BJ (cell line): Measurements from ENCODE around the gene USP3. TPM values are rescaled to one million over a fixed set of nuclear protein-coding genes. Genes with fewer than 3 reads are reported as not detected.

Experiments used
- CTCF ChIA-PET: fragments of 350-600 bp; formaldehyde crosslinking; extraction: SDS; loops from one replicate; lab custom pipeline; 2021; ENCODE audit warnings: antibody characterized with exemption, inconsistent platforms; lab: Yijun Ruan, JAX
- POLR2A ChIA-PET: fragments of 300-600 bp; sonication (Branson Sonifier 250); formaldehyde crosslinking; extraction: SDS; loops from one replicate; lab custom pipeline; 2021; ENCODE audit warnings: antibody characterized with exemption; lab: Charles Lee
- DNase-seq: peaks from one replicate; pipeline ENCODE4 v3.0.0-alpha.2; 2011; ENCODE audit warnings: low read depth
- H3K27me3 ChIP-seq: 2 replicates; pipeline ENCODE4 v1.6.0; 2011; ENCODE audit warnings: low read length; ENCODE audit not compliant: control insufficient read depth, insufficient read depth
- H3K36me3 ChIP-seq: 2 replicates; pipeline ENCODE4 v1.5.1; 2011; ENCODE audit warnings: low read length; ENCODE audit not compliant: control insufficient read depth, insufficient read depth
- H3K4me3 ChIP-seq: 2 replicates; pipeline ENCODE4 v1.5.1; 2011; ENCODE audit warnings: low read depth, mild to moderate bottlenecking, control low read depth, low read length
- polyA plus RNA-seq: library from polyadenylated mRNA; depleted of rRNA; stranded (reverse); fragments of >200 nt; gene quantifications from 2 replicates; pipeline ENCODE4 v1.2.3, GENCODE V29; 2011
- TF ChIP-seq, protein P1 (sequence below): IDR thresholded peaks from 2 replicates; pipeline ENCODE4 v1.5.1; 2011; ENCODE audit warnings: low read depth, mild to moderate bottlenecking, control low read depth, inconsistent platforms, low read length, moderate library complexity; ENCODE audit not compliant: insufficient read depth

Gene USP3
- polyA plus RNA-seq, 1 experiment: 13.3 TPM

DNA sequence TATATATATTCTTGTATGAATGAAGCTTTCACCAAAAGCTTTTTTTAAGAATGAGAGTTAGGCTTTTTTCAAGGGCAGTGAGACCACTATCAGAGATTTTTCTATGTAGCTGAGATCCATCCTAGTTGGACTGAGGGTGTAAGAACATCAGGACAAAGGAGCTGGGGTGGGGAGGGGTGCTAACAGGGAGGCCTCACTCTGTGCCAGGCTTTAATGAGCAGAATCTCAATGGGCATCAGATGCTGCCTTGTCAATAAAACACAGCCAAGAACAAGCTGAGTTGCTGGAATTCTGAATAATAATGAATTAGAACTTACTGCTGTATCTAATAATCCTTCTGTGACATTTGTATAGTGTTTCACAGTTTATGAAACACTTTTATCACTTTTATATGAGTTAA lies 41.4 kb upstream of the USP3 start:
- no peak overlapping the region for H3K4me3 ChIP-seq
- no peaks in the 10 kb centered on the region for H3K27me3 ChIP-seq
- ChIA-PET POLR2A (interaction anchor here (0.6 to 0.7 kb wide), 2 partner anchors 169 to 409 kb away, joined by 3 read pairs; no protein-coding TSS in a partner anchor), CTCF (interaction anchor here (0.6 to 1.7 kb wide), 6 partner anchors 10 to 605 kb away, joined by 3 to 4 read pairs (median 3); no protein-coding TSS in a partner anchor)
- DNase-seq: no peak
- TF ChIP-seq, protein P1, sequence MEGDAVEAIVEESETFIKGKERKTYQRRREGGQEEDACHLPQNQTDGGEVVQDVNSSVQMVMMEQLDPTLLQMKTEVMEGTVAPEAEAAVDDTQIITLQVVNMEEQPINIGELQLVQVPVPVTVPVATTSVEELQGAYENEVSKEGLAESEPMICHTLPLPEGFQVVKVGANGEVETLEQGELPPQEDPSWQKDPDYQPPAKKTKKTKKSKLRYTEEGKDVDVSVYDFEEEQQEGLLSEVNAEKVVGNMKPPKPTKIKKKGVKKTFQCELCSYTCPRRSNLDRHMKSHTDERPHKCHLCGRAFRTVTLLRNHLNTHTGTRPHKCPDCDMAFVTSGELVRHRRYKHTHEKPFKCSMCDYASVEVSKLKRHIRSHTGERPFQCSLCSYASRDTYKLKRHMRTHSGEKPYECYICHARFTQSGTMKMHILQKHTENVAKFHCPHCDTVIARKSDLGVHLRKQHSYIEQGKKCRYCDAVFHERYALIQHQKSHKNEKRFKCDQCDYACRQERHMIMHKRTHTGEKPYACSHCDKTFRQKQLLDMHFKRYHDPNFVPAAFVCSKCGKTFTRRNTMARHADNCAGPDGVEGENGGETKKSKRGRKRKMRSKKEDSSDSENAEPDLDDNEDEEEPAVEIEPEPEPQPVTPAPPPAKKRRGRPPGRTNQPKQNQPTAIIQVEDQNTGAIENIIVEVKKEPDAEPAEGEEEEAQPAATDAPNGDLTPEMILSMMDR: no peak
- H3K36me3 ChIP-seq: no peaks in the 10 kb centered on the region

DNA sequence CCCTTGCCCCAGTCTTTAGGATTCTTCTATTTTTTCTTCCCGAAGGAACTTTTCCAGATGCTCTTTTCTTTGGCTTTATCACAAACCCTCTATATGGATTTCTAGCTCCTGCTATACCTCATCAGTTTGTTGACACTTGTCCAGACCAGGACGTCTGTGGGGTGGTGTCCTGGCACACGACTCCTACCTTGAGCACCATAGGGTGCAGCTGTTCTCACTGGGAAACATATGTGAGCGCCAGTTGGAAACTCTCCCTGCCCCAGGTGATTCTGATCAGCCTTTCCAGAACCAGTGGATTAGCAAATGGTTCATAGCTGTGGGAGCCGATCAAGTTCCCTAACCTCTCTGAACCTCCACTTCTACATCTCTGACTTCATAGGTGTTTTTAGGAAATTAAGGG lies 40.6 kb upstream of the USP3 start:
- TF ChIP-seq, protein P1: no peak
- Histone ChIP-seq H3K27me3 (peaks cover 2% of the 10 kb centered on the region; the same call in 1 of the 2 replicates), H3K36me3 (no peaks in the 10 kb centered on the region), H3K4me3 (no peak overlapping the region)
- CTCF ChIA-PET: interaction anchor here (0.9 to 1.7 kb wide), 4 partner anchors 9 to 604 kb away, joined by 3 read pairs; no protein-coding TSS in a partner anchor
- POLR2A ChIA-PET: no interaction called here
- DNase-seq: no peak

DNA sequence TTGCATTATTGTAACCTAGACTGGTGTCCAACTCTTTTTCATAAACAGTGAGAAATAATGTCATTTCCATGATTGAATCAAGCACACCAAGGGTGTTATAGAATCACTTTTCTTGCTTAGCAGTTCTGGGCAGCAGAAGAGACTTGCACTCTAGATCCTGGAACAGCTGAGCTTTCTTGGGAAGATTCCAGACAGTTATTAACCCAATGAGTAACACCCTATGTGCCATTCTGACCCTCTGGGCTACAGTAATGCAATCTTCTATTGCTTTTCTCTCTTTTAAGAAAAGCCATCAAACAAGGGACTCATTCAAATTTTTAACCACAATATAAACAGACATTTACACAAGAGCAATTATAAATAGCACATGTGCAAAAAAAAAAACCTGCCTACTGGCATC lies 39.3 kb upstream of the USP3 start:
- POLR2A ChIA-PET: interaction anchor here (0.7 kb wide), 1 partner anchor 188 kb away, joined by 6 read pairs; no protein-coding TSS in a partner anchor
- TF ChIP-seq, protein P1: no peak
- no peak for DNase-seq
- H3K27me3 ChIP-seq: peaks cover 2% of the 10 kb centered on the region; the same call in 1 of the 2 replicates
- CTCF ChIA-PET: interaction anchor here (1.3 kb wide), 1 partner anchor 22 kb away, joined by 3 read pairs; no protein-coding TSS in a partner anchor
- H3K36me3 ChIP-seq: no peaks in the 10 kb centered on the region
- H3K4me3 ChIP-seq: no peak overlapping the region

DNA sequence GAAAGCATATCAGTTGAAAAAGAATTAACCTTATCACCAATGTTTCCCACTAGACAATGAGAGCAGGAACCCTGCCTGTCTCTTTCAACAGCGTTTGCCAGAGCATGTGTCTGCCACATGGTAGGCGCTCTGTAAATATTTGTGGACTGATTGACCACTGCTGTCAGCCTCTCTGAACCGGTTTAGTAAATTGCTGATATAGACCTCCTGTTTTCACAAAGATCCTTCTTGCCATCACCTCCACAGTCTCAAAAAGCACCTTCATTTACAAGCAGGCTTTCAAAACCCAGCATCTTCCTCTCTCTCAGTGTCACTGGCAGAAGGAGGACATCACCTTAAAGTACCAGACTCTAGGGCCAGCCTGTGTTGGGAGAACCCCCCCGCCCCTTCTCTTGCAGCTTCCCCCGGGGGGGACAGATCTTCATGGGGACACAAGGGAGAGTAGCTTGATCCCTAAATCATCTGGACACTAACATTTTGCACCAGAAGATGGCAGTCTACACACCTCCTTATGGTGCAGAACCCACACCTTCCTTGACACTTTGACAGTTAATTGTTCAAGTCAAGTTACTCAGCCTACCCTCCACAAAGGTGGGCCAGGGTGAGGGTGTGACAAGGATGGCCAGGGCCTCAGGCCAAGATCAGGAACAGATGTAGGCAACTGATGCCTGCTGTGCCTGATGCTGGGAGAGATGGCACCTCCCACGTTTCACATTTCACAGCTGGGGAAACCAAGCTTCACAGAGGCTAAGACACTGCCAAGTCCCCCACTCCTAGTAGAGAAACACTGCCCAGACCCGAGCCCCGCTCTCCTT lies 37.8 kb upstream of the USP3 start:
- TF ChIP-seq, protein P1: peak; percentile 67
- Histone ChIP-seq H3K4me3 (no peak overlapping the region), H3K27me3 (peaks cover 2% of the 10 kb centered on the region; the same call in 1 of the 2 replicates), H3K36me3 (no peaks in the 10 kb centered on the region)
- ChIA-PET CTCF (interaction anchor here (0.6 to 2.9 kb wide), 33 partner anchors 7 to 640 kb away, joined by 3 to 34 read pairs (median 4); partner anchors contain the start of genes FBXL22 and USP3), POLR2A (no interaction called here)
- DNase-seq: no peak

DNA sequence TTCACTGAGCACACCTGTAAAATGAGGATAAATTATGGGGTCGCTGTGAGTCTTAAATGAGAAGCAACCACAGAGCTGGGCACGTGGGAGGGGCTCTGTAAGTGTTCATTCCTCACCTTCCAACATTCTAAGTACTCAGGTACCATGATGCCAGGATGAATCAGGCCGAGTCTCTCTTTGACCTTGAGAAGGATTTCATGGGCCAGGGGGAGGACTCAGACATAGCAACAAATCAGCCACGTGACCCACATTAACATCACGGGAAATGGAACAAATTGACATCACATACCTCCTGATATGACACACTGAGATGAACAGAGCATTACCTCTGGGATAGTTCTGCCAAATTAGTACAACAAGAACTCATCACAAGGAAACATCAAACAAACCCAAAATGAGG lies 35.2 kb upstream of the USP3 start:
- ChIA-PET POLR2A (no interaction called here), CTCF (interaction anchor here (0.7 to 1.1 kb wide), 3 partner anchors 18 to 131 kb away, joined by 3 read pairs; no protein-coding TSS in a partner anchor)
- Histone ChIP-seq H3K36me3 (no peaks in the 10 kb centered on the region), H3K4me3 (no peak overlapping the region), H3K27me3 (peaks cover 2% of the 10 kb centered on the region; the same call in 1 of the 2 replicates)
- TF ChIP-seq, protein P1: no peak
- no peak for DNase-seq
